PC-3 (cell line): ENCODE measurements around the gene TGFBI. TPM values are rescaled to one million over a fixed set of nuclear protein-coding genes. Genes with fewer than 3 reads are reported as not detected.

Experiments used
- ATAC-seq: fragments of 200-7000 bp; cut with Tn5 transposase; 2 replicates; pipeline ENCODE4 v1.9.1; 2020; ENCODE audit warnings: mild to moderate bottlenecking, moderate library complexity
- BruUV-seq: library from RNA; stranded (reverse); fragments of 400-500 nt; replicated peaks from 2 replicates; lab custom pipeline; 2021; lab: Mats Ljungman, UMichigan
- CTCF ChIA-PET: fragments of 300-600 bp; sonication (Branson Sonifier 250); formaldehyde crosslinking; loops from one replicate; lab custom pipeline; 2022; ENCODE audit warnings: antibody characterized with exemption; lab: Charles Lee
- POLR2A ChIA-PET: fragments of 300-600 bp; sonication (Branson Sonifier 250); formaldehyde crosslinking; loops from one replicate; lab custom pipeline; 2022; ENCODE audit warnings: antibody characterized with exemption; ENCODE audit not compliant: unreplicated experiment; lab: Charles Lee
- DNase-seq: peaks from one replicate; pipeline ENCODE4 v3.0.0-alpha.2; 2015
- H2AFZ ChIP-seq: fragments of 300-600 bp; sonication (generic); 2 replicates; pipeline ENCODE4 v1.6.0; 2016; ENCODE audit warnings: antibody characterized with exemption, low read length
- H3F3A ChIP-seq: fragments of 300-600 bp; sonication (generic); one replicate; pipeline ENCODE4 v1.6.0; 2017; ENCODE audit warnings: antibody characterized with exemption, low read length, control low read depth, mild to moderate bottlenecking; ENCODE audit not compliant: unreplicated experiment
- H3K27ac ChIP-seq: fragments of 300-600 bp; sonication (generic); 2 replicates; pipeline ENCODE4 v1.5.1; 2016; ENCODE audit warnings: mild to moderate bottlenecking, low read length
- H3K27me3 ChIP-seq: fragments of 300-600 bp; sonication (generic); 2 replicates; pipeline ENCODE4 v1.6.1; 2016; ENCODE audit warnings: low read length, mixed read lengths
- H3K36me3 ChIP-seq: fragments of 300-600 bp; sonication (generic); 2 replicates; pipeline ENCODE4 v1.6.1; 2016; ENCODE audit warnings: low read depth, mixed run types, low read length, mixed read lengths
- H3K4me1 ChIP-seq: fragments of 300-600 bp; sonication (generic); 2 replicates; pipeline ENCODE4 v1.5.1; 2016; ENCODE audit warnings: low read length; ENCODE audit not compliant: insufficient read depth
- H3K4me2 ChIP-seq: fragments of 300-600 bp; sonication (generic); 2 replicates; pipeline ENCODE4 v1.6.0; 2016; ENCODE audit warnings: low read length
- H3K4me3 ChIP-seq: fragments of 300-600 bp; sonication (generic); 2 replicates; pipeline ENCODE4 v1.5.1; 2016; ENCODE audit warnings: mild to moderate bottlenecking, low read length, mixed read lengths
- H3K79me2 ChIP-seq: fragments of 300-600 bp; sonication (generic); 2 replicates; pipeline ENCODE4 v1.6.1; 2017; ENCODE audit warnings: low read length, mixed read lengths
- H3K9ac ChIP-seq: fragments of 300-600 bp; sonication (generic); 2 replicates; pipeline ENCODE4 v1.6.0; 2016; ENCODE audit warnings: mild to moderate bottlenecking, low read length
- H3K9me2 ChIP-seq: fragments of 300-600 bp; sonication (generic); replicated peaks from 2 replicates; pipeline ENCODE4 v1.6.1; 2016; ENCODE audit warnings: mixed run types, low read length, mixed read lengths
- H3K9me3 ChIP-seq: fragments of 300-600 bp; sonication (generic); 2 replicates; pipeline ENCODE4 v1.6.1; 2016; ENCODE audit warnings: low read length, mixed read lengths
- H4K20me1 ChIP-seq: fragments of 300-600 bp; sonication (generic); 2 replicates; pipeline ENCODE4 v1.6.1; 2016; ENCODE audit warnings: low read length, mixed read lengths
- CTCF ChIP-seq: fragments of 300-600 bp; sonication (generic); conservative IDR thresholded peaks from 2 replicates; pipeline ENCODE4 v1.5.1; 2017; ENCODE audit warnings: antibody characterized with exemption, low read depth, mild to moderate bottlenecking, low read length
- EZH2 ChIP-seq: fragments of 300-600 bp; sonication (generic); IDR thresholded peaks from one replicate; pipeline ENCODE4 v1.6.1; 2017; ENCODE audit warnings: antibody characterized with exemption, mild to moderate bottlenecking, low read length; ENCODE audit not compliant: unreplicated experiment
- EZH2phosphoT487 ChIP-seq: fragments of 300-600 bp; sonication (generic); IDR thresholded peaks from 2 replicates; pipeline ENCODE4 v1.6.1; 2018; ENCODE audit warnings: mild to moderate bottlenecking, antibody characterized with exemption, low read length, borderline replicate concordance
- intact Hi-C: fragments of 100-400 bp; cut with micrococcal nuclease; formaldehyde crosslinking; loops from 2 replicates; pipeline ENCODE4 v1.9.0; 2023
- total RNA-seq: library from RNA; depleted of rRNA; stranded (reverse); fragments of >200 nt; gene quantifications from 2 replicates; pipeline ENCODE4 v1.2.3, GENCODE V29; 2014

TGFBI gene
- total RNA-seq, 1 experiment from 2014 or later, result 4.8 TPM

GRCh38 chr5:136040746-136041415, 12.1 kb downstream of the TGFBI start:
- Histone ChIP-seq H3K9ac (no peak overlapping the region), H3K9me2 (no peaks in the 10 kb centered on the region), H3K79me2 (no peaks in the 10 kb centered on the region), H3K36me3 (no peaks in the 10 kb centered on the region), H3K4me2 (no peak overlapping the region), H3F3A (no peaks in the 10 kb centered on the region), H3K4me1 (peaks cover 55% of the 10 kb centered on the region), H2AFZ (no peak overlapping the region), H4K20me1 (no peaks in the 10 kb centered on the region), H3K27ac (no peak overlapping the region), H3K9me3 (no peaks in the 10 kb centered on the region), H3K4me3 (no peak overlapping the region), H3K27me3 (no peaks in the 10 kb centered on the region)
- intact Hi-C loops, result no loop called here
- TF ChIP-seq EZH2 (no peak), CTCF (no peak)
- peak; percentile 66 for DNase-seq
- BruUV-seq, result no TSS peak
- ChIA-PET CTCF (no interaction called here), POLR2A (no interaction called here)
- ATAC-seq, result 0 out of 2 replicates have a peak, but pooled peaks have one; percentile 5

- no peaks in the 10 kb centered on the region for H3F3A ChIP-seq
- no peak for ATAC-seq
- CTCF ChIA-PET, result no interaction called here
- peak overlapping the region; percentile 35 for H3K4me2 ChIP-seq
- peaks cover 42% of the 10 kb centered on the region for H3K4me1 ChIP-seq
- H3K9me2 ChIP-seq, result no peaks in the 10 kb centered on the region
- H3K79me2 ChIP-seq, result no peaks in the 10 kb centered on the region
- H4K20me1 ChIP-seq, result no peaks in the 10 kb centered on the region
- intact Hi-C loops, result no loop called here
- H3K36me3 ChIP-seq, result no peaks in the 10 kb centered on the region
- H3K27me3 ChIP-seq, result no peaks in the 10 kb centered on the region
- DNase-seq, result no peak
- H3K9ac ChIP-seq, result no peak overlapping the region
- H2AFZ ChIP-seq, result no peak overlapping the region
- peak overlapping the region; percentile 59 for H3K27ac ChIP-seq
- no TSS peak for BruUV-seq
- H3K4me3 ChIP-seq, result no peak overlapping the region
- no peaks in the 10 kb centered on the region for H3K9me3 ChIP-seq
- TF ChIP-seq EZH2, result no peak
- TF ChIP-seq EZH2phosphoT487, result no peak
- no peak for TF ChIP-seq CTCF
- POLR2A ChIA-PET, result no interaction called here
These were observed 13.4 kb downstream of the TGFBI start for GRCh38 chr5:136042156-136042555.

GRCh38 chr5:136042665-136043121, 13.9 kb downstream of the TGFBI start:
- Histone ChIP-seq H3K79me2 (no peaks in the 10 kb centered on the region), H3K27ac (peak overlapping the region; percentile 59), H3K4me1 (peaks cover 37% of the 10 kb centered on the region), H3K4me3 (no peak overlapping the region), H3K9me2 (no peaks in the 10 kb centered on the region), H3K4me2 (peak overlapping the region; percentile 35), H3K27me3 (no peaks in the 10 kb centered on the region), H4K20me1 (no peaks in the 10 kb centered on the region), H3K9me3 (no peaks in the 10 kb centered on the region), H3K9ac (no peak overlapping the region), H3K36me3 (no peaks in the 10 kb centered on the region), H3F3A (no peaks in the 10 kb centered on the region), H2AFZ (0 out of 2 replicates have a peak overlapping the region, but pooled peaks have one; percentile 2)
- peak; percentile 71 for DNase-seq
- intact Hi-C loops, result no loop called here
- POLR2A ChIA-PET, result no interaction called here
- CTCF ChIA-PET, result no interaction called here
- no peak for TF ChIP-seq EZH2phosphoT487
- no peak for TF ChIP-seq EZH2
- TF ChIP-seq CTCF, result no peak
- peak; percentile 65 for ATAC-seq
- BruUV-seq, result no TSS peak
